ENCODE measurements around the gene PRRG2.

GRCh38 chr19:49541914-49542313 lies 39.2 kb upstream of the PRRG2 start:
- TF ChIP-seq, protein P1, sequence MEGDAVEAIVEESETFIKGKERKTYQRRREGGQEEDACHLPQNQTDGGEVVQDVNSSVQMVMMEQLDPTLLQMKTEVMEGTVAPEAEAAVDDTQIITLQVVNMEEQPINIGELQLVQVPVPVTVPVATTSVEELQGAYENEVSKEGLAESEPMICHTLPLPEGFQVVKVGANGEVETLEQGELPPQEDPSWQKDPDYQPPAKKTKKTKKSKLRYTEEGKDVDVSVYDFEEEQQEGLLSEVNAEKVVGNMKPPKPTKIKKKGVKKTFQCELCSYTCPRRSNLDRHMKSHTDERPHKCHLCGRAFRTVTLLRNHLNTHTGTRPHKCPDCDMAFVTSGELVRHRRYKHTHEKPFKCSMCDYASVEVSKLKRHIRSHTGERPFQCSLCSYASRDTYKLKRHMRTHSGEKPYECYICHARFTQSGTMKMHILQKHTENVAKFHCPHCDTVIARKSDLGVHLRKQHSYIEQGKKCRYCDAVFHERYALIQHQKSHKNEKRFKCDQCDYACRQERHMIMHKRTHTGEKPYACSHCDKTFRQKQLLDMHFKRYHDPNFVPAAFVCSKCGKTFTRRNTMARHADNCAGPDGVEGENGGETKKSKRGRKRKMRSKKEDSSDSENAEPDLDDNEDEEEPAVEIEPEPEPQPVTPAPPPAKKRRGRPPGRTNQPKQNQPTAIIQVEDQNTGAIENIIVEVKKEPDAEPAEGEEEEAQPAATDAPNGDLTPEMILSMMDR (optimal IDR thresholded peaks at IDR 0.05 in 1 of 3, IDR thresholded peaks at IDR 0.05 in 1 of 3, conservative IDR thresholded peaks at IDR 0.05 in 1 of 3; ENCODE audit: extremely low read depth in 1 of 3, insufficient read depth in 2 of 3, low read length in 3 of 3): no peak
- no peak for TF ChIP-seq EZH2 (IDR thresholded peaks at IDR 0.05; ENCODE audit: low read length)

Data from keratinocyte (primary cell).